Measurements from ENCODE around the gene AUTS2.
"Not testable (repeated sequence)": the region's sequence is repeated elsewhere in the genome, so short reads cannot be mapped to it uniquely, and the experiment has no call there.

AUTS2 gene

DNA sequence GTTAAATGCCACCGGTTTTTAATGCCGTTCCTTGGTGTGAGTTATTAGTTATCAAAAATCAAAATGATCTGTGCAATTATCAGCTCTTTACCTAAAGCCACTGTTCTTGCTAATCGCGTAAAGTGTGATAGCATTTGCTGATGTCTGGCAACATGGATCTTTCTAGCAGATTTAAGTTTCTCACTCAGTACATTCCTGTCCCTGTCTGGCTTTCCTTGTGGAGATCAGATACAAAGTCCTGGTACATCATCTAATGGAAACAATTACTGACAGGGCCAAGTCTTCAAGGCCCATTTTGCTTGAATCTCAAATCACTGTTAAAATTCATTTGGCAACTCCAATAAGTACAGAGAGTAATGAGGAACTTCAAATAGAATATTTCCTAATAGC lies 755.7 kb downstream of the AUTS2 start:
- in situ Hi-C loops (cut with MboI; ENCODE audit: low sequenced_read_pairs) = no loop called here

DNA sequence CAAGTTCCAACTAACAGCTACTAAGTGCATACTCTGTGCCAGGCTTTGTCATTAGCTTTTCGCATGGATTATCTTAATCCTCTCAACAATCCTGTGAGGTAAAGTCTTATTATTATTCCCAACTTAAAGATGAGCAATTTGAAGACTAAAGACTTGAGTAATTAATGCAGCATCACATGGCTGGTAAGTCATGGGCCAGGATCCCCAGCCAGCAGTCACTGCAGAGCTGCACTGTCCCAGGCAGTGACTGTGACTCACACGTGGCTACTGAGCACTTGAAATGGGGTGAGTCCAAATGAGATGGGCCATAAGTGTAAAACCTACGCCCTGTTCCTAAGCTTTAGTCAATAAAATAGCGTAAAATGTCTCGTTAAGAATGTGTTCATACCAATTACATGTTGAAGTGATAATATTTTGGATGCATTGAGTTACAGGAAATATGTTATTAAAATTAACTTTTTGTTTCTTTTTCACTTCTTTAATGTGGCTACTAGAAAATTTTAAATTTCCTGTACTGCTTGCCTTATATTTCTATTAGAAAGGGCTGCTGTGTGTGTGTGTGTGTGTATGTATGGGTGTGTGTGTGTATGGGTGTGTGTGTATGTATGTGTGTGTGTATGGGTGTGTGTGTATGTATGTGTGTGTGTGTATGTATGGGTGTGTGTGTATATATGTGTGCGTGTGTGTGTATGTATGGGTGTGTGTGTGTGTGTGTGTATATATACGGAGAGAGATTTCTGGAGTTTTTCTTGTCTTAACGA lies 756.3 kb downstream of the AUTS2 start:
- in situ Hi-C loops (cut with MboI; ENCODE audit: low sequenced_read_pairs) = no loop called here

DNA sequence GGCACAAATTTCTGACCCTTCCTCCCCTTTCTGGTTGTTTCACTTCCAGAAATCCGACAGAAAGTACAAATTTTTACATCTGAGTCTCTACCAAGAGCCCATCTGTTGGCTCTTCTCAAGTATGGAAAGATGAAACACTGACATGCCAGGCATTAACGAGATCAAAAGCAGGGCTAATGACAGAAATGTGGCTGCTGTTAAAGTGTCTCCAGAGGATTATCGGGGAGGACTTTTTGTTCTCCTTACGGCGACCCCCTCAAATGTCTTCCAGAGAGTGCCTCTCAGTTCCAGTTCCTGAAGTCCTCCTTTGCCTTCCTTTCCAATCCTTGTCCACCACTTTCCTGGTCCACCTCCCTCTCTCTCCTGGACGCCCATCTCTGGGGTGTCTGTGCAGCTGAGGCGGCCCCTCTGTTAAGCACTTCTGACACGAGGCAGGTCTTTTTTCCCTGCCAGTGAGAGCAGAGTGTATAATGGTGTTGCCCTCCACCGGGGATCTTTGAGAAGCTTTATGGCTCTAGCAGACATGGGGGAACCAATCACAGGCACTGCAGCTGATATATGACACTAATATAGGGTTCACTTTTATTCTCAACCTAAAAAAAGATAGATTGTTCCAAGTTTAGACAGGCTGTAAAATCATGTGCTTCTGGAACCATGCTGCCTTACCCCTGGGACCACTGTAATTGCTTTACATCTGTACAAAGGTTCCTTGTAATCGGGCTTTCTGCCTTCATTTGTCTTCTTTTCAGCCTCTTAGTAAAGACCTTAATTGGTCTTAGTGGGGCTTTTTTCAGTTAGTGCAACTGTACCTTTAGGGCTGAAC lies 757.1 kb downstream of the AUTS2 start:
- in situ Hi-C loops (cut with MboI; ENCODE audit: low sequenced_read_pairs) = no loop called here

DNA sequence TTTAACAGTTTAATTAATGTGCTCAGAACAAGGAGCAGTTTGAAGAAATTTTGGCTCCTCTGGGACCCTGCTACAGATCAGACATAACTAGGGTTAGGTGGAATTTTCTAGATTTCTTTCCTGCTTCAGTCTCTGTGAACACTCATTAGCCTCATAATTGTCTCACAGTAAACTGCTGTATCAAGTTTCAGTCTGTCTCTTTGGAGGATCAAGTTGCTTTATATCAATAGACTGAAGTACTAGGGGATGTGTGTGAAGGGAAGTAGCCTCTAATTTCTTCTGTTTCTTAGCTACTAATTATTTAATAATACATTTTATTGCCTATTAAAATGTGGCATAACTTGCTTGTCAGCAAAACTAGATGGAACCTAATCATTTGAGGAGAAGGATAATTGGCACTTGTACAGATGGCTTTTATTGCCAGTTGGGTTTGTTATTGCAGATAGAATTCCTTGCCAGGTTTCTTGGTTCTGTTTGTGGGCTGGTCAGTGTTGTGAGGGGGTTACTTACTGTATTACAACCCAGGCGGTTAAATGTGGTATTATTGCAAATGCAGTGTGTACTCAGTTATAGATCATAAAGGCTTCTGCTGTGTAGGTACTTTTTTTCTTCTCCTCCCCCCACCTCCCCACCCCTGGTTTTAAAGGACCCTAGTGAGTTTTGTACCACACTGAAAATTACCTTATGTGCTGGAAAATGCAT lies 758.0 kb downstream of the AUTS2 start:
- in situ Hi-C loops (cut with MboI; ENCODE audit: low sequenced_read_pairs) = no loop called here

DNA sequence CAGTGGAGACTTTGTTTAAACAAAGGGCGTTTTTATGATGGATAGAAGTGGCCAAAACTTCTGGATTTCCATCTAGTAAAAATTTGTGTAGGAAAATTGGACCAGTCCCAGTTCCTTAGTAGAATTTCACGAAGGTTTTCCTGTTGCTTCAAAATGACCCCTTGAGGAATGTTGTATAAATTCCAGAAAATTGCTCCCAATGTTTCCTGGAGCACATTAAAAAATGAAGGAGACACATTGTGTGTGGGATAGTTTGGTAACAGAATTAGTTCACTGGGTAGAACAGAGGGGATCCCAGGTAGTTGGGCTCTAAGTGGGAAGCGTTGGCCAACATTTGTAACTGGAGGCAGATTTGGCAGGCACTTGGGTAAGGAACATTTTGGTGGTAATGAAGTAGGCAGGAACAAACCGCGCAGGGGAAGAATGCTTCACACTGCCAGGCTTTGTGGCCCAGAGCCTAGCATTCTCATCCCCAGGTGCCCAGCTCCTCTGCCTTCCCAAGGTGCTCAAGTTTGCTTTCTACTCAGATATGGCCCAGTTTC lies 758.6 kb downstream of the AUTS2 start:
- in situ Hi-C loops (cut with MboI; ENCODE audit: low sequenced_read_pairs) = no loop called here

DNA sequence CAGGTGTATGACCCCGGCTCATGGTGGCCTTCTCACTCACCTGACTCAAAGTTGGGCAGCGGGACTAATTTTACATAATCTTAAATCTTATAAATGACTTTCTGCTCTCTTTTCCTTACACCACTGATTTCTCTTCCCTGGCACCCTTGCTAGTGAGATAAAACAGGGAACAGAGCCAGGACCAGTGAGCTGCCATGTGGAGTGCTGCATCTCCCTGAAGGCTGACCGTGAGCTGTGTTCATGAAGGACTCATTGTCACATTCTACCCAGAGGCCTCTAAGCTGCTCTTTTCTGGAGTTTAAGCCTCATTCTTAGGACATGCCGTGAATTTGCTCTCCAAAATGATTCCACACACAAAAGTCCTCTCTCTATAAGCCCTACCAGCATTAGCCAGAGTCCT lies 762.3 kb downstream of the AUTS2 start:
- in situ Hi-C loops (cut with MboI; ENCODE audit: low sequenced_read_pairs) = no loop called here

DNA sequence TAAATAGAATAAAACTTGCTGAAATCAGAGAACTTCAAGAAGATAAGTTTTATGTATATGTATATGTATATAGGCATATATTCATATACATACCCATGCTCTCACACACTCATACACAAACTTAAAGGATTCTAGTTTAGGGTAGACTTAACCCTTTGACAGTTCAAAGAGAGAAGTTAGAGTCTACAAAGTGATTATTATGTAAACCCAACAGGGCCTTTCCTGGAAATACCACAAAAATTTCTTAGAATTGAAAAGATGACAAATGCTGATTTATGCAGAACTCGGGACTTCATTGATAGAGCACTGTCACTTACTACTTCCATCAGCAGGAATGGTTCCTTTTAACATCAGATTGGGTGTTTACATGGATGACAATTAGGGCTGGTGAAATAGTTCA lies 763.5 kb downstream of the AUTS2 start:
- in situ Hi-C loops (cut with MboI; ENCODE audit: low sequenced_read_pairs) = no loop called here

DNA sequence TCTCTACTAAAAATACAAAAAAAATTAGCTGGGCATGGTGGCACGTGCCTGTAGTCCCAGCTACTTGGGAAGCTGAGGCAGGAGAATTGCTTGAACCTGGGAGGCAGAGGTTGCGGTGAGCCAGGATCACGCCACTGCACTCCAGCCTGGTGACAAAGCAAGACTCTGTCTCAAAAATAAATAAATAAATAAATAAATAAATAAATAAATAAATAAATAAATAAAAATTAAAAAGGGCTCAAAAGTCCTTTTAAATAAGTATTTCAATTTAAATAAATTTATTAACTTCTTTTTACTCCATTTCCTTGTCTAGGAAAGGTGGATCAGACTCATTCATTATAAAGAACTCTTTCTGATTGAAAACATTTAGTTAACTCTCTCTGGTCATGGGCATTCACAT lies 766.1 kb downstream of the AUTS2 start:
- in situ Hi-C loops (cut with MboI; ENCODE audit: low sequenced_read_pairs) = not testable (repeated sequence)

DNA sequence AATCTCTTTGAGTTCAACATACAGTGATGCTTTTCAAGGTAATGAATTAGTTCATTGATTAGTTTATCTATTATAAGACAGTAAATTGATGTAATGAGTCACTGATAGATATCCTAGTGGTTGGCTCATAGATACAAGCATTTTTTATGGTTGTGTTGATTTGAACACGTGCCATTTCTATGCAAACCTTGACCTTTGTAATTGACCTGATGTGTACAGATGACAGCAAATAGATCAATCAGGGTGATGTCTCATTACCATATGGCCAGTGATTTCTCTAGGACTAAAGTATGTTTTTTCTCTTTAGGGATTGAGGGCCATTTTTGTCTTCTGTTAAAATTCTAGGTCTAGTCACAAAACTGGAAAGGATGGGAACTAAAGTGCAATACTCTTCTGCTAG lies 773.4 kb downstream of the AUTS2 start:
- in situ Hi-C loops (cut with MboI; ENCODE audit: low sequenced_read_pairs) = no loop called here

DNA sequence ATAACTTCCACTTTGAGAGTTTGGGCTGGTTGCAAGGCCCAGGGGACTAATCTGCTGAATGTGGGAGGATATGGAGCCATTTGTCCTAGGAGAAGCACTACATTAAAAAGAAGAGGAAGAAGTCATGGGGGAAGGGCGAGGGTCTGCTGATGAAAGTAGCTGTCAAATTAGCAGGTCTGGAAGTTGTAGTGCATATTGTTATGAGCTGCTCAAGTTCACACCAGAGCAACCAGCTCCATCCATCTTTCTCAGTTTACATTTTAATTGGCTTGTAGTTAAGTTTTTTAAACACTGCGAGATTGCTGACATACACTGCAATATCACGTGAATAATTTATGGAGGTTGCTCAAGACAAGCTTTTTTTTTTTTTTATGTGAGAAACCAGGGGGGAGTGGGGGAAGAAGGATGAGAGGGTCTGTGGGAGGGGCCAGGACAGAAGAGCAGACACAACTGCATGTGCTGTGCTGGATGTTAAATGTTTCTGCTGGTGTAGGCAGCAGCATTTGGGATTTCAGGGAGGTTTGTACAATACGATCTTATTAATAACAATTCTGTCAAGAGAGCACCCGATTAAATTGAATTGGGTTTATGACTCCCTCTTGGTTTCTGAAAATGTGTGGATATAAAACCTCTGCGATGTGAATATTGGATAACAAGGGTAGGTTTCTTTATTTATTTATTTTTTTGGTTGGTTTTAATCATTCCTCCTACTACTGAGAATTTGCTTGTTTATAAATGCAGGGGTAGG lies 774.7 kb downstream of the AUTS2 start:
- in situ Hi-C loops (cut with MboI; ENCODE audit: low sequenced_read_pairs) = no loop called here

DNA sequence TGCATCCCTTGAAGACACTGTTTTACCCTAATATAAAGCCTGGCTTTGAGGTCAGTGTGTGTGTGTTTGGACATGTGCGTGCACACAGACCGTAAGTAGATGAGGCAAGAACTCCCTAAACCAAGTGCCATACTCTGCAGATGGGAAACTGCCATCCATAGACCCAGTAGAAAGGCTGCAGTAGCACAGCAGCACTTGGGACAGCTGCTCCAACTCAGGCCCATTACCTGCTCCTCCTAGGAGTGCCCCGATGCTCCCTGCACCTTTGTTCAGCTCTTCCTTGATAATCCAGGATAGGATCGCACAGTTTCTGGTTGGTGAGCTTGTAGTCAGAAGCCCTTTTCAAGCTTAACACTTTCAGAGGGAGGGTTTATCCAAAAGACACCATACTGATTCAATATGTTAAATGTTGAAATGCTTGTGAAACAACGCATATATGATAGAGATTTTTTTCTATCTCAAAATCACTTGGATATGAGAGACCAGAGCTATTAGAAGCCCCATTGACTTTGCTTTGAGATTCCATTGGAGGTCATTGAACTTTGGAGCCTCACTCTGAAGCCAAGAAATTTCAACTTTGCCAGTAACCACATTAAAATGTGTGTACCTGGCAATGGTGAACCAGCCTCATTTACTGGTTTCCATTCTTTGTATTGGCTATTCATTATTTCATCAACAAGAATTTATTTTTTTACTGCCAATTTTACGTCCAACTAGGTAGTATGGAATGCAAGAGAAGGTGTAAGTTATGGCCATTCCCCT lies 776.7 kb downstream of the AUTS2 start:
- in situ Hi-C loops (cut with MboI; ENCODE audit: low sequenced_read_pairs) = no loop called here

DNA sequence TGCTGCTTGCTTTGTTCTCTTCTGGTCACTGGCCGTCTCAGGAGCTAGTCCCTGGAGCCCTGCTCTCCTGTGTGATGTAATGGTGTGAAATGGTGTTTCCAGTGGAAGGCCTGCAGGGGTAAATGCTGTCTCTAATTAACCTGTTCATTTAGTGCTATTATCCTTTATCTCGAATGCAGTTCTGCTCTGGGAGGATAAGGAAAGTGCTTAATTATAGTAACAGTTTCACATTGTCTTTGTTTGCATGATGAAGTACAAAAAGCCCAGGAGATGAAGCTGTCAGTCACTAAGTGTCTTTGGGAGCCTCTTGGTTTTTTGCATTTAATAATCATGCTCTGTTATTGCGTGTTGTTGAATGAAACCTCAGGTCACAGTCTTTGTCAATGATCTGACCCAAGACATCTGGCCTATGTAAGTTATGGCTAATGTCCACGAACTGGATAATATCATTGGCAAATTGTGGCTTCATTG lies 778.3 kb downstream of the AUTS2 start:
- in situ Hi-C loops (cut with MboI; ENCODE audit: low sequenced_read_pairs) = no loop called here

DNA sequence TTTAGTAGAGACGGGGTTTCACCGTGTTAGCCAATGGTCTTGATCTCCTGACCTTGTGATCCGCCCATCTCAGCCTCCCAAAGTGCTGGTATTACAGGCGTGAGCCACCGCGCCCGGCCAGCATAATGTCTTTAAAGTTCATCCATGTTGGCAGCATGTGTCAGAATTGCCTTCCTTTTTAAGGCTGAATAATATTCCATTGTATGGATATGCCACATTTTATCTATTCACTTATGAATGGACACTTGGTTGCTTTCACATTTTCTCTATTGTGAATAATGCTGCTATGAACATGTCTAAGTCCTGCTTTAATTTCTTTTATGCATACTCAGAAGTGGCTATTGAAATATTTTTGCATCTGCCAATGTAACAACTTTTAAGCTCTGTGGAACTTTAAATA lies 779.7 kb downstream of the AUTS2 start:
- in situ Hi-C loops (cut with MboI; ENCODE audit: low sequenced_read_pairs) = no loop called here

DNA sequence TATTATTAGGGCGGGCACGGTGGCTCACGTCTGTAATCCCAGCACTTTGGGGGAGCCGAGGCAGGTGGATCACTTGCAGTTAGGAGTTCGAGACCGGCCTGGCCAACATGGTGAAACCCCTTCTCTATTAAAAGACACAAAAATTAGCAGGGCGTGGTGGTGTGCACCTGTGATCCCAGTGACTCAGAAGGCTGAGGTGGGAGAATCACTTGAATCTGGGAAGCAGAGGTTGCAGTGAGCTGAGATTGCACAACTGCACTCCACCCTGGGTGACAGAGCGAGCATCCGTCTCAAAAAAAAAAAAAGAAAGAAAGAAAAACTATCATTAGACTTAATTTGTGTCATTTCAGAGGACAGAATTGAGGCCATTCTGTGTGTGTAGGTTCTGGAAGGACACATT lies 780.9 kb downstream of the AUTS2 start:
- in situ Hi-C loops (cut with MboI; ENCODE audit: low sequenced_read_pairs) = no loop called here

DNA sequence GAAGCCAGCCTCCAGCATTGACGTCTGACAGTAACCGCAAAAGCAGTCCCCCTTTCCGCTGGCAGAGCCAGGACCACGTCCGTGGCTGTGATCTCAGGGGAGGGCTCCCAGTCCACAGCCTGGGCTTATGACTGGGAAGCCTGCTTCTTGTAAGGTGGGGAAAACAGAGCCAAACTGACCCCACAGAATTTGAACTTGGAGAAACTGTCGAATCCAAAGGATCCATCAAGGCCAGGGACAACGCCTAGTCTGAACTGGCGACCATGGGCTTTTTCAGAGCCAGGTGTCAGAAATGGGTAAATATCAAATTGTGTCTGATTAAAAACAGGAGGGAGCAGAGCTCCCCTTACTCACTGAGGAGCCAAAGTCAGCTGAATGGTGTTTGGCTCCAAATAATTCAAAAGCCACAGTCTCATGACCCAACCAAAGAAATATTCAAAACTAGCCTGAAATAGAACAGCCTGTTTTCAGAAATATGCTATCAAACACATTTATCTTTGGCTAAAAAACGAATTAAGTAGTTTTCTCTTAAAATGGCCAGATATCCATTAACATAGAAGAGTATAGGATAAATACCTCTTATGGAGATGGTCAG lies 782.2 kb downstream of the AUTS2 start:
- in situ Hi-C loops (cut with MboI; ENCODE audit: low sequenced_read_pairs) = no loop called here

DNA sequence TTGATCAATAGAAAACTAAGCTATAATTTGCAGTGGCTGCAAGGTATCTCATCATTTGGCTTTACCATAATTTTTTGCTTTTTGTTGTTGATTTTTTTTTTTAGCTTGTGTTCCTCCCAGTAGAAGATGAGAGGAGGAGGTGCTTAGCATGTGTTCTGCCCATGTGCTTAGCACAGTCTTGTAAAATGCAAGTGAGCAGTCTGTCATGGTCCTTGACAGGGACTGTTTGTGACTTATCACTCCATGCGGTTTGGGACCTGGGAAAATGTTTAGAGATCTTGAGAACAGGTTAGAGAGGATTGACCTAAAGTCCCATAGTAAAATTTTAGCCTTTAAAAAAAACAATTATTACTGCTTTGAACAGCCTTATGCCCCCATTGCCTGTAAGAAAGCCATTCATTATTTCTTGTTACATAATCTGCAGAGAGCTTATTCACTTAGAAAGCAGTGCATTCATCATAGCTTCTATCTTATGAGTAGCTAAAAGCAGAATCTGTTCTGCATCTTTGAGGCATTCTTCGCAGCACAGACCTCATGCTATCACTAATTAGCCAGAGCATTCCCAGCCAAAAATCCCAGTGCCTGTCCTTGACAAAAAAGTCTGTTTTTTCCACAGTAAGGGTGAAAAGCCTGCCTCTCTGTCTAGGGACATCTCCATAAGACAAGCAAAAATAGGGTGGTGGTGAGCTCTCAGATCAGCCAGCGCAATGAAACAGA lies 784.9 kb downstream of the AUTS2 start:
- in situ Hi-C loops (cut with MboI; ENCODE audit: low sequenced_read_pairs) = no loop called here

DNA sequence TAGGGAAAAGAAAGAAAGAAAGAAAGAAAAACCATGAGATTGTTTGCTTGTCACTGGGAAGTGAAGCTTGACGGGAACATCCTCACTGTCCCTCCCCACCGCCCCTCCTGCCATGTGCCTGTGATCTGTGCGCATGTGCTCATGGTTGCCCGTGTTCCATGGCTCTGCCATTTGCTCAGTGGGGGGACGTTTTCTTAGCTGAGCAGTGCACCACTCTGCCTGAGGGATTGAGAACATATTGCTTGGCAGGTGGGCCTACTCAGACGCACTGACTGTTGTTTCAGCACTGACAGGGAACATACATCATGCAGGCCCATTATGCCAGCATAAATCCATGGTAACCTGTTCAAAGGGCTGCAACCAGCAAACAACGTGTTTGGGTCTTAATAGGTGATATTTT lies 785.7 kb downstream of the AUTS2 start:
- in situ Hi-C loops (cut with MboI; ENCODE audit: low sequenced_read_pairs) = no loop called here

DNA sequence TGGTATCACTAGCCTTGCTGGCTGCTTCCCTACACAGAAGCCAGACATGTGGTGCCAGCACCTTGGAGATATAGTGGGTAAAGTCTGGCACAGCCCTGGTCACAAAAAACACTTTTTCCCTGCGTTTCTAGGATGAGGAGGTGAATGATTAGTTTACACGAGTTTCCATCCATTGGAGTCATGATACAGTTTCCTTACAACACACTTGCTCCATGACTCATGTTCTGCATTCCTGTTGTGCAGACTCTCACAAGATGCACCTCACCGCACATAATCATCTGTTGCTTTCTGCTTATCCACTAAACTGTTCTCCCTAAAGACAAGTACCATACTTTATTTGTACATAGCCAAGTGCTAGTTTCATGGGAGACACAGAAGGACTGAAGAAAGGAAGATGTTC lies 786.6 kb downstream of the AUTS2 start:
- in situ Hi-C loops (cut with MboI; ENCODE audit: low sequenced_read_pairs) = no loop called here

DNA sequence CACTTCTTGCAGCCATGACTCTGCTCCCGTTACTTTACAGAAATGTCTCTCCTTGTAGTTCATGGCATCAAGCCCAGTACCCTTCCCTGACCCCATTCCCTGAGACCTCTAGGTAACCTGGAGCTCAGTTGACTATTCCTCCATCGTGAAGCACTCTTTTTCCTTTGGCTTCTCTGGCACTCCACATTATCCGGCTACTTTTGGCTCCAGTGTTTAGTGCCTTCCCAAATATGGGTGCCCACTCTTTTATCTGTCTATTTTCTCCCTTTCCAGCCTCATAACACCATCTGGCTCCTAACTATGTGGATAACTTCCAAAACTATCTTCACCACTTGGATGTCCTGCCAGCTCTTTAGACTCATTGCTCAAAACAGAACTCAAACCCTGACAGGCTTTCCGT lies 788.9 kb downstream of the AUTS2 start:
- in situ Hi-C loops (cut with MboI; ENCODE audit: low sequenced_read_pairs) = no loop called here

Measured in hTERT RPE-1 (cell line).